Common myeloid progenitor, CD34-positive (primary cell): ENCODE data around the gene ALG9.
"Not testable (repeated sequence)": the region's sequence is repeated elsewhere in the genome, so short reads cannot be mapped to it uniquely, and the experiment has no call there.

Experiments
- CTCF ChIA-PET: fragments of 350-600 bp; sonication (Branson Sonifier 250); formaldehyde crosslinking; loops from one replicate; lab custom pipeline; 2021; ENCODE audit warnings: antibody characterized with exemption; lab: Charles Lee
- POLR2A ChIA-PET: fragments of 350-600 bp; sonication (Branson Sonifier 250); formaldehyde crosslinking; loops from one replicate; lab custom pipeline; 2021; ENCODE audit warnings: antibody characterized with exemption; lab: Charles Lee
- DNase-seq, 3 donors: peaks; one replicate each; pipeline versions ENCODE4 v3.0.0 to v3.0.0-alpha.2; 2013
- H3K27ac ChIP-seq, 2 experiments: 1 replicate in 1 of 2; 2 replicates in 1 of 2; pipeline ENCODE4 v1.7.0; 2013; ENCODE audit warnings: inconsistent platforms in 2 of 2, low read length in 2 of 2, mild to moderate bottlenecking in 2 of 2, low read depth in 1 of 2, moderate library complexity in 1 of 2; ENCODE audit not compliant: severe bottlenecking in 2 of 2, insufficient read depth in 1 of 2, poor library complexity in 1 of 2
- H3K27me3 ChIP-seq, 5 experiments: replicated peaks in 2 of 5; 1 replicate in 3 of 5; 2 replicates in 2 of 5; pipeline versions ENCODE4 v1.6.1 to v1.7.0; 2013; ENCODE audit warnings: low read length in 4 of 5, mild to moderate bottlenecking in 2 of 5, moderate library complexity in 2 of 5, inconsistent platforms in 1 of 5; ENCODE audit not compliant: insufficient read depth in 5 of 5, control insufficient read depth in 4 of 5
- H3K36me3 ChIP-seq, 4 experiments: 1 replicate in 2 of 4; 2 replicates in 2 of 4; pipeline versions ENCODE4 v1.6.1 to v1.7.0; 2013; ENCODE audit warnings: low read length in 3 of 4, control low read depth in 1 of 4, mild to moderate bottlenecking in 1 of 4; ENCODE audit not compliant: control insufficient read depth in 4 of 4, insufficient read depth in 4 of 4
- H3K4me1 ChIP-seq, 4 experiments: 1 replicate in 3 of 4; 2 replicates in 1 of 4; pipeline versions ENCODE4 v1.6.1 to v1.7.1; 2013; ENCODE audit warnings: low read length in 3 of 4, mild to moderate bottlenecking in 3 of 4, control low read depth in 1 of 4, inconsistent platforms in 1 of 4, moderate library complexity in 1 of 4; ENCODE audit not compliant: control insufficient read depth in 4 of 4, insufficient read depth in 4 of 4; ENCODE audit errors: control extremely low read depth in 1 of 4
- H3K4me3 ChIP-seq, 7 experiments: 1 replicate in 4 of 7; 2 replicates in 3 of 7; pipeline versions ENCODE4 v1.5.1 to v1.7.0; 2013; ENCODE audit warnings: mild to moderate bottlenecking in 7 of 7, low read length in 6 of 7, moderate library complexity in 6 of 7, inconsistent platforms in 2 of 7, low read depth in 2 of 7, control low read depth in 1 of 7; ENCODE audit not compliant: insufficient read depth in 4 of 7, control insufficient read depth in 1 of 7; ENCODE audit errors: extremely low read depth in 1 of 7
- H3K9me3 ChIP-seq, 5 experiments: 1 replicate in 4 of 5; 2 replicates in 1 of 5; pipeline versions ENCODE4 v1.6.1 to v1.7.1; 2013; ENCODE audit warnings: low read length in 4 of 5, mild to moderate bottlenecking in 2 of 5, inconsistent platforms in 1 of 5, low read depth in 1 of 5, moderate library complexity in 1 of 5; ENCODE audit not compliant: control insufficient read depth in 4 of 5, insufficient read depth in 2 of 5; ENCODE audit errors: control extremely low read depth in 1 of 5
- WGBS: methylation state at CpG from one replicate; pipeline ENCODE4 v1.1.5; 2013; ENCODE audit not compliant: insufficient coverage; 5-methylcytosine and 5-hydroxymethylcytosine counted together

Gene ALG9

DNA sequence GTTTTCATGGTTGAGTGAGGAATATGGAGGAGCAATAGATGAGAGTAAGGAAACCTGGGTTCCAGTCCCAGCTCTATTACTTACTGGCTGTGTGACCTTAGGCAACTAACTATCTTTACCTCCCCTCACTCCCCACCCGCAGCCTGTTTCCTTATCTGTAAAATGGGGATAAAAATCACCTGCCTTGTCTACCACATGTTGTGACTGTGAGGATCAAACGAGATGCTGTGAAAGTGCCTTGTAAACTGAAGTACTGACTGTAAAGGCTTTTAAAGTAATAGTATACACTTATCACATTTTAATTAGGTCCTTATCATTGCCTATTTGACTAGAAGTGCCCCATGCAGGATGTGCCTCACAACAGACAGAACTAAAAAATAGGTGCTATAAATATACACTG lies 86.3 kb downstream of the ALG9 start:
- no peak overlapping the region for H3K27ac ChIP-seq
- peaks cover 0 to 8% (median 6%) of the 10 kb centered on the region in 4 experiments for H3K4me1 ChIP-seq
- H3K9me3 ChIP-seq, result no peaks in the 10 kb centered on the region
- no peak for DNase-seq
- POLR2A ChIA-PET, result no interaction called here
- no peaks in the 10 kb centered on the region for H3K27me3 ChIP-seq
- peaks cover 4 to 24% (median 15%) of the 10 kb centered on the region in 4 experiments for H3K36me3 ChIP-seq
- CTCF ChIA-PET, result interaction anchor here (1.1 kb wide), 1 partner anchor 9 kb away, joined by 4 read pairs; no protein-coding TSS in a partner anchor
- no CpG with 5 or more reads among the region's 2 CpGs for WGBS
- H3K4me3 ChIP-seq, result no peak overlapping the region

DNA sequence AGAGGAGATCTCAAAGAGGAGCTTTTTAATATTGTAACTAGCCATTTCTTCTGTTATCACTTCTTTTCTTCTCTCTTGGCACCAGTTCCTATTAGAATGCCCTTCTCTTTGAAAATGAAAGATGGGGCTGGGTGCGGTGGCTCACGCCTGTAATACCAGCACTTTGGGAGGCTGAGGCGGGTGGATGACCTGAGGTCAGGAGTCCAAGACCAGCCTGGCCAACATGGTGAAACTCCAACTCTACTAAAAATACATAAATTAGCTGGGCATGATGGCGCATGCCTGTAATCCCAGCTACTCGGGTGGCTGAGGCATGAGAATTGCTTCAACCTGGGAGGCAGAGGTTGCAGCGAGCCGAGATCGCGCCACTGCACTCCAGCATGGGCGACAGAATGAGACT lies 87.1 kb downstream of the ALG9 start:
- DNase-seq, H3K4me3 ChIP-seq, H3K9me3 ChIP-seq, H3K27ac ChIP-seq, H3K27me3 ChIP-seq, POLR2A ChIA-PET, H3K4me1 ChIP-seq, CTCF ChIA-PET: not testable (repeated sequence)
- WGBS, result 97% methylated on average over 10 of the region's 10 CpGs
- peaks cover 4 to 24% (median 15%) of the 10 kb centered on the region in 4 experiments for H3K36me3 ChIP-seq

DNA sequence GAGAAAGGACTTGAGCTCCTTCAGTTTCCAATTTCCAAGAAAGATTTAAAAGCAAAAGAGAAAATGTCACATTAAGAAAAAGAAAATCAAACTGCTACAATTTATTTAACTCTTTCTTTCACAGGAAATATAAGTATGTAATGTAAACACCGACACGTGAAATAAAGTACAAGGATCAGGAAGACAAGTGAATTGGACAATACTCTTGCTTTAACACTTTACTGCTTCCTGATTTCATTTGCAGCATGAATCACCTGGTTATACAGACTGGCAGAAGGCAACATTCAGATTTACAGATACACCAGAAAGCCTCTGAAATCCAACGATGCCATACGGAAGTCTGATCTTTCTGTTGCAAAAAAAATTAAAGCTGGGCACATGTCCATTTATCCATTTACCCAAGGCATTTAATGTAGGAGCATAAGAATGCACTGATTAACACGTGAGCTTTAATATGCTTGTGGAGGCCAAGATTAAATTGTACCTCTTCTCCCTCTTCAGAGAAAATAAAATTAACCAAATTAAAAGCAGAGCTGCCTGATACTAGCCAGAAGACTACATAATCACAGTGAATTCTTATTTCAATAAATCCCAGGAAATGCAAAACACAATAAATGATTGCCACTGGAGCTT lies 89.2 kb downstream of the ALG9 start:
- POLR2A ChIA-PET, result no interaction called here
- CTCF ChIA-PET, result interaction anchor here (0.8 to 1.3 kb wide), 2 partner anchors 9 to 197 kb away, joined by 3 read pairs; no protein-coding TSS in a partner anchor
- Histone ChIP-seq H3K4me1 (no peaks in the 10 kb centered on the region), H3K27ac (no peak overlapping the region), H3K9me3 (no peaks in the 10 kb centered on the region), H3K36me3 (peaks cover 4 to 21% (median 15%) of the 10 kb centered on the region in 4 experiments), H3K4me3 (no peak overlapping the region), H3K27me3 (no peaks in the 10 kb centered on the region)
- DNase-seq, result no peak
- WGBS, result 100% methylated on average over 1 of the region's 5 CpGs

DNA sequence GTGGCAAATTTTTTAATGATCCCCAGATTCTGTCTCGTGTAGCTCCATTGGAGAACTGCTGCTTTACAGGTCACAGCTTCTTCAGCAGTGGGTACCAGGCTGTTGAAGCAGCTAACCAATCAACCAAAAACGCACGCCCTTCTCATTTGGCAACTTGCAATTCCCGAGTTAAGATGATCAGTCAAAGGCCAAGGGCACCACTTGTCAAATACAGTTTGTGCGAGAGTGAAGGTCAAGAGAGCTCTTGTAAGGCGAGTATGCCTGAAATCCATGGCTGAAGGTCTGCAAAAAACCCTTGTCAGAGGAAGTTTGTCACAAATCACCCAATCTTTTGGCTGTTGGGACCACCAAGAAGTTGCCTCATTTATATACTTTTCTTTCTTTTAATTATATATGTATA lies 92.3 kb downstream of the ALG9 start:
- ChIA-PET POLR2A (no interaction called here), CTCF (interaction anchor here (0.8 to 5.8 kb wide), 12 partner anchors 12 to 324 kb away, joined by 3 to 47 read pairs (median 5); partner anchors contain the start of gene PPP2R1B)
- H3K27me3 ChIP-seq, result no peaks in the 10 kb centered on the region
- no peaks in the 10 kb centered on the region for H3K9me3 ChIP-seq
- H3K4me1 ChIP-seq, result peaks cover 0 to 4% (median 0%) of the 10 kb centered on the region in 4 experiments
- H3K27ac ChIP-seq, result no peak overlapping the region
- WGBS, result 100% methylated on average over 6 of the region's 6 CpGs
- no peak for DNase-seq
- no peak overlapping the region for H3K4me3 ChIP-seq
- peaks cover 1 to 4% (median 3%) of the 10 kb centered on the region in 4 experiments for H3K36me3 ChIP-seq

DNA sequence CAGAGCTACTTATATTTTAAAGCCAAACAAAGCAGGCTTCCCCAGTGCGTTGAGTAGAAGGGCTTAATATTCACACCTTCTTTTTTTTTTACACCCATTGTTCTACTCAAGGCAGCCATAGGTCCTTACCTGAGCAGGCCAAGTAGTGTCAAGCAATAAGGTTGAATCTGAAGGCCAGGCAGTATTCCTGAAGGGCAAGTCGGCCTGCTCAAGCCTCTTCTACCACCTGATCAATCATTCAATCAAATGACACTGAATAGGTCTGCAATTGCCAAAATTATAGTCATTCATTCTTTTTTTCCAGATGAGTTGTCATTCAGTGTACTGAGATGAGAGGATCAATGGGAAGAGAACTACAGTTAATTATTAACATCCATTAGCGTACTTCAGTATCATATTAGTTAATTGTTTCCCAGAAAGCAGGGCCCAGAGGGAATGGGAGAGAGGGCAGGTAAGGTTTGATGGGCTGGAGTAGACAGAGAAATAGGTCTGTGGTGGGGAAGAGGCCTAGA lies 93.3 kb downstream of the ALG9 start:
- H3K4me3 ChIP-seq, result no peak overlapping the region
- H3K4me1 ChIP-seq, result peaks cover 0 to 4% (median 0%) of the 10 kb centered on the region in 4 experiments
- POLR2A ChIA-PET, result no interaction called here
- CTCF ChIA-PET, result interaction anchor here (0.6 to 5.8 kb wide), 20 partner anchors 11 to 324 kb away, joined by 3 to 47 read pairs (median 6); partner anchors contain the start of genes PPP2R1B and SIK2
- H3K27ac ChIP-seq, result no peak overlapping the region
- H3K36me3 ChIP-seq, result peaks cover 0 to 2% (median 0%) of the 10 kb centered on the region in 4 experiments
- H3K9me3 ChIP-seq, result no peaks in the 10 kb centered on the region
- 83% methylated on average over 1 of the region's 3 CpGs for WGBS
- H3K27me3 ChIP-seq, result no peaks in the 10 kb centered on the region
- no peak for DNase-seq

DNA sequence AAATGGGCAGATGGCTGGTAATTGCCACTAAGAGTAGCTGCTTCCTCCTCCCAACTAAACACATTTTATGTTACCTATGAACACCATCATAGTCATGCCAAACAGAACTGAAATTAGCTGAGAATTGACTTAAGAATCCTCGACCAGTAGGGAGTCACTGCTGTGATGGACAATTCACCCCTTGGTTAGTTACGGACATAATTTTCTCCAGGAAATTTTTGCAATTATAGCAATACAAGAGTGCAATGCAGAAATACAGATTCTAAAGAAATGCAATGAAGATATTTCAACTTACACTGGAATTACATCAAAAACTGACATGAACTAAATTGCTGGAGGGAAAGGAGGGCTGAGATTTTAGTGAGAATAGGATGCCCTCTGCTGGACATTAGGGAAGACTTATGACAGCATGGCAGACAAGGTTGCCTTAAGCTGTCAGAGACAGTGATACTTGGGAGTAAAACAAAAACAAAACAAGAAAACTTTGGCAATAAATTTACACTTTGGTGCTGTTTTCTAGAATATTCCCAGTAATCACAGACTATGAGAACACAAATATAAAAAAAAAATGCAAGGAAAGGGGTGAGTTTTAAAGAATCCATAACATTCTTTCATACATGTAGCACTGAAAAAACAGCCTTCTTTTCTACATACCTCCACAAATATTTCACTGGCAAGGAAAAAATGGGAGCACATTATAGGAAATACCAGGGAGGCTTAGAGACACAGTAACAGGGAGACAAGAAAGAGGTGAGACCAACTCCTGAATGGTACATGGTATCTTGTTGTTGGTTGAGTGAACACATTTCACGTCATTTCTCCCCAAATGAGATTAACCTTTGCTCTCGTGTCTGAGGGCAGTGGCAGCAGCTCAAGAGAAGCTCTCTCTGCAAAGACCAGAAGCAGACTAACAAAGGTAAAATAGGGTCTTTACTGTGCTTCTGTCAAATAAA lies 94.0 kb downstream of the ALG9 start:
- H3K4me3 ChIP-seq, result no peak overlapping the region
- H3K27ac ChIP-seq, result no peak overlapping the region
- 95% methylated on average over 2 of the region's 4 CpGs for WGBS
- no peaks in the 10 kb centered on the region for H3K9me3 ChIP-seq
- peaks cover 0 to 4% (median 0%) of the 10 kb centered on the region in 4 experiments for H3K4me1 ChIP-seq
- peak; percentile 65 to 84 (median 82) for DNase-seq
- H3K36me3 ChIP-seq, result peaks cover 0 to 2% (median 0%) of the 10 kb centered on the region in 4 experiments
- ChIA-PET POLR2A (no interaction called here), CTCF (interaction anchor here (0.6 to 5.8 kb wide), 36 partner anchors 8 to 323 kb away, joined by 3 to 47 read pairs (median 4); partner anchors contain the start of genes ALG9, PPP2R1B and SIK2)
- no peaks in the 10 kb centered on the region for H3K27me3 ChIP-seq
